ENCODE data around the gene PRR18. TPM values are rescaled to one million over a fixed set of nuclear protein-coding genes. Genes with fewer than 3 reads are reported as not detected.

Gene PRR18
- total RNA-seq, 4 donors from 2014 or later: 0.21 to 0.60 (median 0.44) TPM; not detected in 1

DNA sequence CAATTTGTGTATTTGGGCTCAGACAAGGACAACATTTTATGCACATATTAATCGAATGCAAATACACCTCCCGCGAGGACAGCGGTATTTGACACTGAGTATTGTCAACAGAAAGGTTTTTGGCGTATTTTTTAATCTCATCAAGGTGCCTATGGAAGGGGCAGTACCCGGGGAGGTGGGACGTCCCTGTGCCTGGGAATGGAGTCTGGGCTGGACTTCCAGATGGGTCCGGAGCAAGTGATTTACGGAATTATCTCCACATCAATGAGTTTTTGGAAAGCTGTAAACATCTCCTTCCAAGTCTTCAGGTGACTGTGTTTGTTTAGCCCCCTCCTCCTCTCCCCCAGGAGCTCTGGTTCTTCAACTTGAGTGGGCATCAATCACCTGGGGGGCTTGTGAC is 39.8 kb downstream of the PRR18 start:
- peaks cover 0 to 30% of the 10 kb centered on the region in 2 donors for H3K27me3 ChIP-seq
- WGBS, 2 donors: 18 to 26% methylated on average over 9 of the region's 9 CpGs
- no peak for DNase-seq (ENCODE audit: low spot score in 2 of 2)
- no peaks in the 10 kb centered on the region for H3K9me3 ChIP-seq
- H3K4me3 ChIP-seq: no peak overlapping the region
- H3K4me1 ChIP-seq: no peaks in the 10 kb centered on the region
- TF ChIP-seq, protein P1, sequence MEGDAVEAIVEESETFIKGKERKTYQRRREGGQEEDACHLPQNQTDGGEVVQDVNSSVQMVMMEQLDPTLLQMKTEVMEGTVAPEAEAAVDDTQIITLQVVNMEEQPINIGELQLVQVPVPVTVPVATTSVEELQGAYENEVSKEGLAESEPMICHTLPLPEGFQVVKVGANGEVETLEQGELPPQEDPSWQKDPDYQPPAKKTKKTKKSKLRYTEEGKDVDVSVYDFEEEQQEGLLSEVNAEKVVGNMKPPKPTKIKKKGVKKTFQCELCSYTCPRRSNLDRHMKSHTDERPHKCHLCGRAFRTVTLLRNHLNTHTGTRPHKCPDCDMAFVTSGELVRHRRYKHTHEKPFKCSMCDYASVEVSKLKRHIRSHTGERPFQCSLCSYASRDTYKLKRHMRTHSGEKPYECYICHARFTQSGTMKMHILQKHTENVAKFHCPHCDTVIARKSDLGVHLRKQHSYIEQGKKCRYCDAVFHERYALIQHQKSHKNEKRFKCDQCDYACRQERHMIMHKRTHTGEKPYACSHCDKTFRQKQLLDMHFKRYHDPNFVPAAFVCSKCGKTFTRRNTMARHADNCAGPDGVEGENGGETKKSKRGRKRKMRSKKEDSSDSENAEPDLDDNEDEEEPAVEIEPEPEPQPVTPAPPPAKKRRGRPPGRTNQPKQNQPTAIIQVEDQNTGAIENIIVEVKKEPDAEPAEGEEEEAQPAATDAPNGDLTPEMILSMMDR (IDR thresholded peaks at IDR 0.05): no peak
- TF ChIP-seq POLR2A (IDR thresholded peaks at IDR 0.05) (no peak), EP300 (IDR thresholded peaks at IDR 0.05) (no peak)
- H3K27ac ChIP-seq: no peak overlapping the region
- no peaks in the 10 kb centered on the region for H3K36me3 ChIP-seq

DNA sequence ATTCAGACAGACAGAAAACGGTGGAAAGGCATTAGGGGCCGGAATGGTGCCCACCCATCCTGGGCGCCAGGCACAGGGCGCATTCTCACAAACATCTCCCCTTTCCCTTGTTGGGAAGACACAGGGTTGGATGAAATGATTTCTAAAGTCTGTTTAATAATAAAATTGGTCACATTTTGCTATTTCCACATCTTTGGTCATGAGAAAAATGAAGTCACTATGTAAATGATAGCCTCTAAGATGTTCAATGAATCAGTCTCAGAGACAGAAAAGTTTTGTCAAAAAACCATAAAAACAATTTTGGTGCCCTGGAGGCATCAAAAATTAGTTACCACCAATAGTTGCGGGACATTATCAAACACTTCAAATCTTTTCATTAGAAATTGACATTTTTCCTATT is 40.7 kb downstream of the PRR18 start:
- Histone ChIP-seq H3K27ac (no peak overlapping the region), H3K9me3 (no peaks in the 10 kb centered on the region), H3K4me3 (no peak overlapping the region), H3K4me1 (no peaks in the 10 kb centered on the region), H3K27me3 (peaks cover 0 to 30% of the 10 kb centered on the region in 2 donors), H3K36me3 (no peaks in the 10 kb centered on the region)
- TF ChIP-seq EP300 (IDR thresholded peaks at IDR 0.05) (no peak), POLR2A (IDR thresholded peaks at IDR 0.05) (no peak)
- TF ChIP-seq, protein P1 (IDR thresholded peaks at IDR 0.05): no peak
- WGBS, 2 donors: 91 to 92% methylated on average over 5 of the region's 5 CpGs
- DNase-seq (ENCODE audit: low spot score in 2 of 2): no peak

DNA sequence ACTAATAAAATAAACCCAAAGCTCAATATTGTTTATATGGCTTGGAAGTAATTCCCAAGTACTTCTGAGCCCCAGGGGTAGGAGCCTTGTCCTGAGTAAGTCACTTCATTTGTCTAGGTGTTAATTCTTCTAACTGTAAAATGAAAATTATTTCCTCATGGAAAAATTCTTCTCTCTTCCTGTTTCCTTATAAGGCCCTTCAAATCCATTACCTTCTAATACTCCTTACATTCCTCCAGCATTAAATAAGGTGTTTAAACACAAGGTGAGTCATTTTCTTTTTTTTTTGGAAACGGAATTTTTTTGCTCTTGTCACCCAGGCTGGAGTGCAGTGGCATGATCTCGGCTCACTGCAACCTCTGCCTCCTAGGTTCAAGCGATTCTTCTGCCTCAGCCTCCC is 41.9 kb downstream of the PRR18 start:
- no peaks in the 10 kb centered on the region for H3K9me3 ChIP-seq
- DNase-seq (ENCODE audit: low spot score in 2 of 2): no peak
- TF ChIP-seq EP300 (IDR thresholded peaks at IDR 0.05): no peak
- TF ChIP-seq, protein P1 (IDR thresholded peaks at IDR 0.05): no peak
- TF ChIP-seq POLR2A (IDR thresholded peaks at IDR 0.05): no peak
- H3K27ac ChIP-seq: no peak overlapping the region
- peaks cover 0 to 24% of the 10 kb centered on the region in 2 donors for H3K27me3 ChIP-seq
- WGBS, 2 donors: 85 to 88% methylated on average over 3 of the region's 3 CpGs
- no peaks in the 10 kb centered on the region for H3K4me1 ChIP-seq
- H3K4me3 ChIP-seq: no peak overlapping the region
- no peaks in the 10 kb centered on the region for H3K36me3 ChIP-seq

DNA sequence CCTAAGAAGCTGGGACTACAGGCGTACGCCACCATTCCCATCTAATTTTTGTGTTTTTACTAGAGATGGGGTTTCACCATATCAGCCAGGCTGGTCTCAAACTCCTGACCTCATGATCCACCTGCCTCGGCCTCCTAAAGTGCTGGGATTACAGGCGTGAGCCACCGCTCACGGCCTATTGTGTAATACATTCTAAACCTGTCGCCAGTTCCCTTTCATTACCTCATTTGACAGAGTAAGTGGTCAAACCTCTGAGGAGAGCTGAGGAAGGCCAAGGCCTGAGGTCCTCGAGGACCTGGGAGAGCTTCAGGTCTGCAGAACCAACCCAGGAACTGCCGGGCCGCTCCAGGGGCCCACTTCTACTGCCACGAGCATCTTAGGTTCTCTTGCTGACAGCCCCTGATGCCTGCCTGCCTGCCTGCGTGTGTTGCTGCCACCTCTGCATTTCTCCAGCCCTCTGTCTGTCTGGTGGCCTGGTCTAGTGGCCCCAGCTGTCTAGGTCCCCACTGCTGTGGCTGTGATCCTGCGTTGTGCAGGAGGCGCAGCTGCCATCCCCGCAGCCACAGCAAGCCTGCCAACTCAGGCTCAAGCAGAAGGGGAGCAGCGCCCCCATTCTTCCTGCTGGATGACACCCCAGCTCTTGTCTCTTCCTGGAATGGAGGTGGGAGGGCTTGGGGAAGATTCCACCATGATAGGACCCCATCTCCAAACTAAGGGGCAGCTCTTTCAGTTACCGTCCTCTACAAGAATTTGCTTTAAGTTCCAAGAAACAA is 45.3 kb downstream of the PRR18 start:
- WGBS, 2 donors: 87 to 88% methylated on average over 11 to 17 of the region's 17 CpGs
- DNase-seq (ENCODE audit: low spot score in 2 of 2): no peak
- Histone ChIP-seq H3K4me1 (no peaks in the 10 kb centered on the region), H3K4me3 (no peak overlapping the region), H3K9me3 (no peaks in the 10 kb centered on the region), H3K27me3 (peaks cover 0 to 4% of the 10 kb centered on the region in 2 donors), H3K27ac (no peak overlapping the region), H3K36me3 (no peaks in the 10 kb centered on the region)
- TF ChIP-seq, protein P1 (IDR thresholded peaks at IDR 0.05): no peak
- TF ChIP-seq POLR2A (IDR thresholded peaks at IDR 0.05) (no peak), EP300 (IDR thresholded peaks at IDR 0.05) (no peak)

DNA sequence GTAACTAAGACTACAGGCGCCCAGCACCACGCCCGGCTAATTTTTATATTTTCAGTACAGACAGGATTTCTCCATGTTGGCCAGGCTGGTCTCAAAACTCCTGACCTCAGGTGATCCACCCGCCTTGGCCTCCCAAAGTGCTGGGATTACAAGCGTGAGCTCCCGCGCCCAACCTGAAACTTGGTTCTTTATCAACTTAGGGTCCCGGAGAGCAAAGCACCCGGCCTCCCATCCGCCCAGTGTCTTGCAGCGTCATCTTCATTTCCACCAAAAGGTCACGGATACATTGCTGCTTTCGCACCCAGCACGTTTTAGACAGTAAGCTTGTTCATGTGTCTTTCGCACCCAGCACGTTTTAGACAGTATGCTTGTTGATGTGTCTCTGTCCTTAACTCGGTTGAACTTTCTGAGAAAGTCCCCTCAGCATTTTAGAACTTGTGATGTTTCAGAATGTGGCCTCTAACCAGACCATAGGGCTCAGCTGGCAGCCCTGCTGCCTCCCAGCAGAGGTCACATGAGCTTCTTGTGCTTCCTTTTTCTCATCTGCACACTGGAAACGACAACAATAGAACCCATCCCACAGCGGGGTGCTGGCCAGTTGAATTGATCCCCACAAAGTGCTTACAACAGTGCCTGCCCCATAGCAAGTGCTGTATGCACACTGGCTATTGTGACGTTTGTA is 48.8 kb downstream of the PRR18 start:
- TF ChIP-seq, protein P1 (IDR thresholded peaks at IDR 0.05): no peak
- peak in 1 of 2 donors; percentile 32 for TF ChIP-seq EP300 (IDR thresholded peaks at IDR 0.05)
- no peaks in the 10 kb centered on the region for H3K36me3 ChIP-seq
- DNase-seq (ENCODE audit: low spot score in 2 of 2): peak in 1 of 2 donors; percentile 41
- peaks cover 0 to 31% of the 10 kb centered on the region in 2 donors for H3K27me3 ChIP-seq
- H3K4me1 ChIP-seq: no peaks in the 10 kb centered on the region
- no peak overlapping the region for H3K4me3 ChIP-seq
- 71 to 76% methylated on average over 20 of the region's 20 CpGs for WGBS, 2 donors
- H3K27ac ChIP-seq: peak overlapping the region in 3 of 4 donors; percentile 36 to 64 (median 61)
- H3K9me3 ChIP-seq: no peaks in the 10 kb centered on the region
